DMS153 treated with DMSO at 0.1 percent for 48 hours (cell line): ENCODE results near the gene PBRM1.

ENCODE experiments used
- DNase-seq: peaks from one replicate; lab custom pipeline; 2025; ENCODE audit not compliant: unreplicated experiment; lab: John Stamatoyannopoulos, UW

The PBRM1 gene

DNA sequence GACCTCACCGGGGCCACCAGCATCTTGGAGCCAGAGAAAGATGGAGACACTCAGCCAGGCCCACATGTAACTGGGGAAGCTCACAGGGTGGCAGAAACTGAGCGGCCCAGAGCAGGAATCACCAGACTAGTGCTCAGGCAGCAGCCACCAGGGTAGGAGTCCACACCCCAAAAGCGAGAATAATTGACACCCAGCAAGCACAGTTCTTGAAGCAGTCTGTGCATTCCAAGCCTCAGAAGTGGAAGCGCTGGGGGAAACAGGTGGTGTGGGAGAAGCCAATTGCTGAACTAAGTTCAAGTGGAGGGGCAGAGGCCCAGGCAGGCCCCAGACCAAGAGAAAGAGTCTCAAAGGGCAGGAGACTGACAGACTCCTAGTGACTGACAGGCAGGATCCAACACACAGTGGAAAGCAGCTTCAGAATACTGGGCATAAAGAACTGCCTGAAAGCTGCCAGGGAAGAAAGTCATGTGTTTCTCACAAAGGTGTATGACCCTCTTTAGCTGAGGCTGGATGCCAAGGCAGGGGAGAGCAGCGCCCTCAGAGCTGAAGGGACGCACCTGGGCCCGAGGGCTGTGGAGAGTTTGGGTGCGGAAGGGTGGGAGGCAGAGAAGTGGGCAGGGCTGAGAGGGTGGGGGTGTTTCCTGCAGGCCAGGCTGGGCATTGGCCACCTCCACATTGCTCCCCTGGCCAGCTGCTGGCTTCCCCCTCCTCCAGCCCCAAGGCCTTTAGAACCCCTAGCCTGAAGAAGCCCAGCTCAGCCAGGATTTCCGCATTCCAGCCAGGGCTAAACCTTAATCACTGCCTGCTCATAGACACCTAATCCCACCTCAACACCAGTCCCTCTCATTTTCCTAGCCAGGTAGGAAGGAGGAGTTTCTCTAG, 159.8 kb downstream of the PBRM1 start:
- DNase-seq: no peak

DNA sequence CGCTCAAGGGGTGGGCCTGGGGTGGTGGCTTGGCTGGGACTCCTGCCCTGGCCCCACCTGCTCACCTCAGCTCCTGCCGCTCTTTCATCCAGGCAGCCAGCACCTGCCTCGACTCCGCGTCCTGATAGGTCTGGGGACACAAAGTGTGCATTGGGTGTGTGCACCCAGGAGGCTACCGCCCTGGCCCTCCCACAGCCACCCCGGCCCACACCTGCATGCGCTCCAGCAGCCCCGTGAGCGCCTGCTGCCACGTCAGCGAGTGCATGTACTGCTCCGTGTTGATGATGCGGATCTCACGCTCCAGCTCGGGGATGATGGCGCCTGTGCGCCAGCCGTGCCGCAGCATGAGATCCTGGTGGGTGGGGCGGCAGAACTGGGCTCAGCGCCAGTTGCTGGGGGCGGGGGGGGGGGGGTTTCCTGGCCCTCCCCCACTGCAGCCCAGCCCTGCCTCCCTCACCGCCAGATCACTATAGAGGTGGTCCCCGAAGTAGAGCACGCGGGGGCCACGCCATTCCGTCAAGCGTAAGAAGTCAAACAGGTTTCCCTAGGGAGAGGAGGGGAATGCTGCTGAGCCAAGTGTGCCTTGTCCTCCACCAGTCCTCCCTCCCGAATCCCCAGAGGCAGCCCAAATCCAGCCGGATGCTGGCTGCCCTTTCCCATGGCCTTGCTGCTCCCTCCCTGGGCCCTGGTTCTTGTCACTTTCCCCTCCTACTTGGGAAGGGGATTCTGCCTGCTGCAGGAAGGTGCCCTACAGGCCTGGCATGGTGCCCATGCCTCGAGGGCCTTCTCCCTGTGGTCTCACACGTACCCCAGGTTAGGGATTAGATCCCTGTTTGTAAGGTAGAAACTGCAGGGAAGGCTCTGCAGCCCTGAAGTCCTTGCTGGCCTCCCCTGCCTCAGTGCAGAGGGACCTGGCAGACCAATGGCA, 160.7 kb downstream of the PBRM1 start:
- no peak for DNase-seq

DNA sequence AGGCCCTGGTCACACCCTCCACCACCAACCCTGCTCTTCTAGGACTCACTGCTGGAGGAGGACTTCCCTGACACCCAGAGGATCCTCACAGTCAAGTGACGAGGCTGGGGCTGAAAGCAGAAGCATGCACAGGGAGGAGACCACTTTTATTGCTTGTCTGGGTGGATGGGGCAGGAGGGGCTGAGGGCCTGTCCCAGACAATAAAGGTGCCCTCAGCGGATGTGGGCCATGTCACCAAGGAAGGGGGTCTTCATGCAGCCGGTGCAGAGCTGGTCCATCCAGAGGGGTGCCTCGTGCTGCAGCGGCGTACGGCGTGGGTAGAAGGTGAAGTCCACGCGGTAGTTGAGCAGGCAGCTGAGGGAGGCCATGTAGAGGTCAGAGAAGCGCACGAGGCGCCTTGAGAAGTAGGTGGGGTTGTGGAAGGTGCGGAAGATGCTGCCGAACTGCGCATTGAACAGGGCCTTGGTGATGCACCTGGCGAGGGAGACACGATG, 161.4 kb downstream of the PBRM1 start:
- DNase-seq: no peak

DNA sequence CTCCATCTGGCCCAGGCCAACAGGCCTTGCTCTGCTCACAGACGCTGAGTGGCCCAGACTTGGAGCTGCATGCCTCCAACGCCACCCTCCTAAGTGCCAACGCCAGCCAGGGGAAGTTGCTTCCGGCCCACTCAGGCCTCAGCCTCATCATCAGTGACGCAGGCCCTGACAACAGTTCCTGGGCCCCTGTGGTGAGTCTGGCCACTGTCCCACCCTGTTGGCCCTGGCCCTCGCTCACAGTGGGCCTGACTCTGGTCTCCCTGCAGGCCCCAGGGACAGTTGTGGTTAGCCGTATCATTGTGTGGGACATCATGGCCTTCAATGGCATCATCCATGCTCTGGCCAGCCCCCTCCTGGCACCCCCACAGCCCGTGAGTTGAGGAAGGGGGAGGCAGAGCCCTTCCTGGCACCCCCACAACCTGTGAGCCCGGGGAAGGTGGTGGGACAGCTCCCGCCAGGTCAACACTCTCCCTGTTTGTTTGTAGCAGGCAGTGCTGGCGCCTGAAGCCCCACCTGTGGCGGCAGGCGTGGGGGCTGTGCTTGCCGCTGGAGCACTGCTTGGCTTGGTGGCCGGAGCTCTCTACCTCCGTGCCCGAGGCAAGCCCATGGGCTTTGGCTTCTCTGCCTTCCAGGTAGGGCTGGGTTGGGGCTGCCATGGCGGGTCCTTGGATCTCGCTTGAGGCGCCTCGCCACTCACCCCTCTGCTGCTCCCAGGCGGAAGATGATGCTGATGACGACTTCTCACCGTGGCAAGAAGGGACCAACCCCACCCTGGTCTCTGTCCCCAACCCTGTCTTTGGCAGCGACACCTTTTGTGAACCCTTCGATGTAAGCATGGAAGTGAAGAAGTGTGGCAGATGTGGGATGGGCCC, 162.1 kb downstream of the PBRM1 start:
- no peak for DNase-seq

DNA sequence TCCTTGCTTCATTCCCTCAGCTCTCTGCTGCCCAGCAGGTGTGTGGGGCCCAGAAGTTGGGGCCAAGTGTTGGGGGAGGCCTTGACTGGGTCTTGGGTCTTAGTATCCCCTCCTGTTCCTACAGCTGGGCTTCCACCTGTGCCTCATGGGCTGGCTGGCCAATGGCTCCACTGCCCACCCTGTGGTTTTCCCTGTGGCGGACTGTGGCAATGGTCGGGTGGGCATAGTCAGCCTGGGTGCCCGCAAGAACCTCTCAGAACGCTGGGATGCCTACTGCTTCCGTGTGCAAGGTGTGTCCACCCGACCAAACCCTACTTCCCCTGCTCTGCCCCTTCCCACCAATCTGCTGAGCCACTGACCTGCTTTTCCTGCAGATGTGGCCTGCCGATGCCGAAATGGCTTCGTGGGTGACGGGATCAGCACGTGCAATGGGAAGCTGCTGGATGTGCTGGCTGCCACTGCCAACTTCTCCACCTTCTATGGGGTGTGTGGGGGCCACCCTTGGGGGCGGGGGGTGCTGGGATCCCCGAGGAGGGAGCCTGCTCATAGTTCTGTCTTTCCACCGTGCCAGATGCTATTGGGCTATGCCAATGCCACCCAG, 163.0 kb downstream of the PBRM1 start:
- no peak for DNase-seq

DNA sequence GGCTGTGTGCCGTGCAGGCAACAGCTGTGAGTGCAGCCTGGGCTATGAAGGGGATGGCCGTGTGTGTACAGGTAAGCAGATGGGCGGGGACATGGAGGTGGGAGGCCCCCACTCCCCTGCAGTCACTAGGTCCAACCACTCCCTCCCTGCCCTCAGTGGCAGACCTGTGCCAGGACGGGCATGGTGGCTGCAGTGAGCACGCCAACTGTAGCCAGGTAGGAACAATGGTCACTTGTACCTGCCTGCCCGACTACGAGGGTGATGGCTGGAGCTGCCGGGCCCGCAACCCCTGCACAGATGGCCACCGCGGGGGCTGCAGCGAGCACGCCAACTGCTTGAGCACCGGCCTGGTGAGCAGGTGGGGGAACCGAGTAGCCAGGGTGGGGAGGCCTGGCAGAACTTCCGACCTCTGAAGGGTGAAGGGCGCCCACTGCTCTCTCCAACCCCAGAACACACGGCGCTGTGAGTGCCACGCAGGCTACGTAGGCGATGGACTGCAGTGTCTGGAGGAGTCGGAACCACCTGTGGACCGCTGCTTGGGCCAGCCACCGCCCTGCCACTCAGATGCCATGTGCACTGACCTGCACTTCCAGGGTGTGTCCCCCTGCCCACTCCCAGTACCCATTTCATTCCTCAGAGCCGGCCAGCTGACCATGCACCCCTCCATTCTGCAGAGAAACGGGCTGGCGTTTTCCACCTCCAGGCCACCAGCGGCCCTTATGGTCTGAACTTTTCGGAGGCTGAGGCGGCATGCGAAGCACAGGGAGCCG, 163.6 kb downstream of the PBRM1 start:
- DNase-seq: no peak

DNA sequence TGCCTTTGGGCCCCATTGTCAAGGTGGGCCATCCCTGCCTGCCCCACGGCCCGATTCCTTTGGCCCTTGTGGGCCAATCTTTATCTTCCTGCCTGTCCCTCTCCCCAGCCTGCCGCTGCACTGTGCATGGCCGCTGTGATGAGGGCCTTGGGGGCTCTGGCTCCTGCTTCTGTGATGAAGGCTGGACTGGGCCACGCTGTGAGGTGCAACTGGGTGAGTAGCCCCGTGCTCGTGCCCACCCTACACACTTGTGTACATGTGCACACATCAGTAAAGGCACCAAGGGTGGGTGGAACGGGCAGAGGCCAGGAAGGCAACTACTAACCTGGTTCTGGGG, 164.3 kb downstream of the PBRM1 start:
- no peak for DNase-seq

DNA sequence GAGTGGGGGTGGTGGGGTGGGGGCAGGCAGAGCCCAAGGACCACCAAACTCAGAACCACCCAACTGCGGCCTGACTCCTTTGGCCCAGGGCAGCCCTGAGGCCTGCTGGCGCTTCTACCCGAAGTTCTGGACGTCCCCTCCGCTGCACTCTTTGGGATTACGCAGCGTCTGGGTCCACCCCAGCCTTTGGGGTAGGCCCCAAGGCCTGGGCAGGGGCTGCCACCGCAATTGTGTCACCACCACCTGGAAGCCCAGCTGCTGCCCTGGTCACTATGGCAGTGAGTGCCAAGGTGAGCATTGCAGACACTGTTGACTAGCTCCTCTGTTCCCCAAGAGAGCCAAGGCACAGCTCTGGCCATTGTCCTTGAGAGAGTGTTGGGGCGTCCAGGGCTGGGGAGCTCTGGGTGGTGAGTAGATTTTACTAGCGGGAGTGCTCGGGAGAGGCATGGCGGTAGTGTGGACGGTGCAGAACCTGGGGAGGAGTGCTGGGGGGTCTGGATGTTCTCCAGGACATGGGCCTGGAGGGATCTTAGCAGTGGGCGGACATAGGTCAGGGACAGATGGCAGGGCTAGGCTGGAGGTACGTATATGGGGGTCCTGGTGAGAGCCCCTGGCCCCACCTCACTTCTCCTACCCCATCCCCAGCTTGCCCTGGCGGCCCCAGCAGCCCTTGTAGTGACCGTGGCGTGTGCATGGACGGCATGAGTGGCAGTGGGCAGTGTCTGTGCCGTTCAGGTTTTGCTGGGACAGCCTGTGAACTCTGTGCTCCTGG, 164.8 kb downstream of the PBRM1 start:
- no peak for DNase-seq

DNA sequence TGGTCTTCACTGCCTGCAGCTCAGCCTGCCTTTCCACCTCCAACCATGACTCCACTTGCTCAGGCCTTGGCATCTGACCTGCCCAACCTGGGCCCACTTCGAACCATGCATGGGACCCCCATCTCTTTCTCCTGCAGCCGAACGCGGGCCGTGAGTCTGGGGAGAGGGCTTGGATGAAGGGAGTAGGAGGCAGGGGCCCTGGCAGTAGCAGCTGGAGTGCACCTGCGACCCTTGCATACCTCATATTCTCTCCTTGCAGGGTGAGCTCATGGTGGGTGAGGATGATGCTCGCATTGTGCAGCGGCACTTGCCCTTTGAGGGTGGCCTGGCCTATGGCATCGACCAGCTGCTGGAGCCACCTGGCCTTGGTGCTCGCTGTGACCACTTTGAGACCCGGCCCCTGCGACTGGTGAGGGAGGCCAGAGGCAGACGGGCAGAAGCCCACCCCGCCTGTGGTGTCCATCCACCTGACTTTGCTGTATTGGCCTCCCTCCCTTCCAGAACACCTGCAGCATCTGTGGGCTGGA, 165.5 kb downstream of the PBRM1 start:
- DNase-seq: no peak

DNA sequence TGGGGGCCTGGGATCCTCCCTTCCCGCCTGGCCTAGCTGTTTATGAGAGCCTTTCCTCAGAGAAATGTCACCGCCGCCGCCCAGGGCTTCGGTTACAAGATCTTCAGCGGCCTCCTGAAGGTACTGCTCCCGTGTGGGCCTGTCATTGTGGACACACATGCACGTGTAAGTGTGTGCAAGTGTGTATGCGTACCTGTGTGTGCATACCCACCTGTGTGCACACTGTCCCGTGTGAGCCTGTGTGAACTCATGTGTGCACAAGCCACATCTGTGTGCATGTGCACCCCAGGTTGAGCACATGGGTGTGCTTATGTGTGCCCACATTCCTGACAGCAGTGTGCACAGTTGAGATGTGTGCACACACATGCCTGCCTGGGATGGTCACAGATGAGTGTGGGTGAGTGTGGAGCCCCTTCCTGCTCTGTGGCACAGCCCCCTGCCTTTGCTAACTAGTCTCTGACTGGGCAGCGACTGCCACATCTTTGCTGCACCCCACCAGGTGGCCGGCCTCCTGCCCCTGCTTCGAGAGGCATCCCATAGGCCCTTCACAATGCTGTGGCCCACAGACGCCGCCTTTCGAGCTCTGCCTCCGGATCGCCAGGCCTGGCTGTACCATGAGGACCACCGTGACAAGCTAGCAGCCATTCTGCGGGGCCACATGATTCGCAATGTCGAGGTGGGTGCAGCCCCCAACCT, 166.1 kb downstream of the PBRM1 start:
- no peak for DNase-seq

DNA sequence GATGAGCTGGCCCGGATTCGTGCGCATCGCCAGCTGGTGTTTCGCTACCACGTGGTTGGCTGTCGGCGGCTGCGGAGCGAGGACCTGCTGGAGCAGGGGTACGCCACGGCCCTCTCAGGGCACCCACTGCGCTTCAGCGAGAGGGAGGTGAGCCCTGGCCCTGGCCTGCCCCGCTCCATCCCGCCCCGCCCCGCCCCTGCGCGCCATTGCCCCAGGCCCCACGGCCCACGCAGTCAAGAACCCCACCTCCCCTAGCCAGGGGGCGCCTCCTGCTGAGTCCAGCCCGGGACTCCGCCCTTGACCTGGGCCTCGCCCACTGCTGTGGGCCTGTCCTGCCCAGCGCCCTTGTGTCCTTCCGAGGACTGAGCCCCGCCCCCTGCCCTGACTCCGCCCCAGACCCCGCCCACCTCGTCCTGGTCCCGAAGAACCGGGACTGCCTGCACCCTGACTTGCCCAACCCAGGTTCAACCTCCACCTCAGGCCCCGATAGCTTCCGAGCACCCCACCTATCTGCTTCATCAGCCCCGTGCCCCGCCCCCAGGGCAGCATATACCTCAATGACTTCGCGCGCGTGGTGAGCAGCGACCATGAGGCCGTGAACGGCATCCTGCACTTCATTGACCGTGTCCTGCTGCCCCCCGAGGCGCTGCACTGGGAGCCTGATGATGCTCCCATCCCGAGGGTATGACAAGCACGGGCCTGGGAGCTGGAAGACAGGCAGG, 166.8 kb downstream of the PBRM1 start:
- DNase-seq: no peak

DNA sequence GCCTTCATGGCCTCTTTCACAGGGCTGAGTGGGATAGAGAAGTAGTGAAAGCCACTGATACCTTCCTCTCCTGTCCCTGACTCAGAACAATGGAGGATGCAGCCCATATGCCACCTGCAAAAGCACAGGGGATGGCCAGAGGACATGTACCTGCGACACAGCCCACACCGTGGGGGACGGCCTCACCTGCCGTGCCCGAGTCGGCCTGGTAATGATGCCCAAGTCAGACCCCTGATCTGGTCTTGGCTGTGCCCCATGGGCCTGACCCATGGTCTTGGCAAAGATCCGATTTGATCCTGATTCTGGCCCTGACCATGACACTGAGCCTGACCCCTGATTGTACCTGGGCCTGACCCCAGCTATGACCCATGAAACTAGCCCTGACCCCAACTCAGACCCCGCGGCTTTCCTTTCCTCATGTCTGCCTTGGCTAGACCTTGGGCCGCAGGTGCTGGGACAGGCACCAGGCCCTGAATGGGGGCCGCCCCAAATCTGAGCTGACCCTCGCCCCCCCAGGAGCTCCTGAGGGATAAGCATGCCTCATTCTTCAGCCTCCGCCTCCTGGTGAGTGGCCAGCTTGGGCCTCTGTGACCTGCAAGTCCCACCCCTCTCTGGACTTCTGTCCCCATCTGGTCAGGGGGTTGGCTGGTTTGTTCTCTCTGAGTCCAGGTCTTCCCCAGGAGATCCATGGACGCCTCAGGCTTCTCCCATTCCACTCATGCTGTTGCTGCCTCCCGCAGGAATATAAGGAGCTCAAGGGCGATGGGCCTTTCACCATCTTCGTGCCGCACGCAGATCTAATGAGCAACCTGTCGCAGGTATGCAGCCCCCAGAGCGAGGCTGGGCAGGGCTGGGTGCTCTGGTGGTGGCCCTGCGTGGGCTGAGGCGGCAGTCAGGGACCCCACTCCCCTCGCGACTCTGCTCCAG, 167.7 kb downstream of the PBRM1 start:
- DNase-seq: no peak

DNA sequence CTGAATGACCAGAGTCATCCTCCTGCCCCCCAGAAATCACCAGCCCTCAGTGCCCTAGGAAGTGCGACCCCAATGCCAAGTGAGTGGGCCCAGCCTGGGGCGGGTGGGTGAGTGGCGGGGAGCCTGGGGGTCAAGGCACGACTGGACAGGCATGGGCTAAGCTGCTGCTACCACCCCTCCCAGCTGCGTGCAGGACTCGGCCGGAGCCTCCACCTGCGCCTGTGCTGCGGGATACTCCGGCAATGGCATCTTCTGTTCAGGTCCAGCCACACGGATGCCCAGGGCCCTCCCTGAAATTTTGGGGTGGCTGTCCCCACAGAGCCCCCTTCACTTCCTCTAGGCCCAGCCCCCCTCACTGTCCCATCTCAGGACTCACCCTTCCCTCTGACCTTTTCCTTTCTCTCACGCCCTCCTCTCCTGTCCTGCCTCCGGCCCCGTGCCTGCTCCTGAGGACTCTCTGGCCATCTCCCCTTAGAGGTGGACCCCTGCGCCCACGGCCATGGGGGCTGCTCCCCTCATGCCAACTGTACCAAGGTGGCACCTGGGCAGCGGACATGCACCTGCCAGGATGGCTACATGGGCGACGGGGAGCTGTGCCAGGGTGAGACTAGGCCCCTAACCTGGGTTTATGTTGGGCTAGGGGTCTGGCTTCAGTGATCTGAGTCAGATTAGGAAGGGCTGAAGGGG, 169.1 kb downstream of the PBRM1 start:
- DNase-seq: no peak

DNA sequence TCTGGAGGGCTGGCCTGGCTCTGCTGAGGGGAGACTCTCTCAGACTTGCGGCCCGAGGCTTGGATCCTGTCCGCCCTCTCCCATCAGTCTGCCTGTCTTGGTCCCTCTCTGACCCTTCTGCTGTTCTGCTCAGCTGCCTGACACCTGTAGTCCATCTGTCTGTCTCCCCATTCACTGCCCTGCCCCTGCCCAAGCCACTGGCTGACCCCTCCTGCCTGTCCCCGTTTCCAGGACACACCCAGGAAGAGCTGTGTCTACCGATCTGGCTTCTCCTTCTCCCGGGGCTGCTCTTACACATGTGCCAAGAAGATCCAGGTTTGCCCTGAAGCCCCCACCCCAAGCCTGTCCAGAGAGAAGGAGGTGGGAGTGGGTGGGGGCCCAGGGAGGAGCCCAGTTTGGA, 170.5 kb downstream of the PBRM1 start:
- DNase-seq: no peak

DNA sequence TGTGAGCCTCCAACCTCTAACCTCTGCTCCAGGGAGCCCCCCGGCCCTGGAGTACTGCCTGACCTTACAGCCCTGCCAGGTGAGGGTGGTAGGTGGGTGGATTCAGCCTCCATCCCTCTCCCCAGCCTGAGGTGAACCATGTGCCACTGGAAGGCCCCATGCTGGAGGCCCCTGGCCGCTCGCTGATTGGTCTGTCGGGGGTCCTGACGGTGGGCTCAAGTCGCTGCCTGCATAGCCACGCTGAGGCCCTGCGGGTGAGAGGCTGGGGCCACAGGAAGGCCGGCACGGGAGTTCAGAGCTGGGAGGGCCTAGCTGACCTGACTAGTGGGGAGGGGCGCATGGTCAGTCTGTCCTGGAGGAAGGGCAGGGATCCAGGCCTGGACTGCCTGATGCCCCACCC, 171.1 kb downstream of the PBRM1 start:
- DNase-seq: no peak

DNA sequence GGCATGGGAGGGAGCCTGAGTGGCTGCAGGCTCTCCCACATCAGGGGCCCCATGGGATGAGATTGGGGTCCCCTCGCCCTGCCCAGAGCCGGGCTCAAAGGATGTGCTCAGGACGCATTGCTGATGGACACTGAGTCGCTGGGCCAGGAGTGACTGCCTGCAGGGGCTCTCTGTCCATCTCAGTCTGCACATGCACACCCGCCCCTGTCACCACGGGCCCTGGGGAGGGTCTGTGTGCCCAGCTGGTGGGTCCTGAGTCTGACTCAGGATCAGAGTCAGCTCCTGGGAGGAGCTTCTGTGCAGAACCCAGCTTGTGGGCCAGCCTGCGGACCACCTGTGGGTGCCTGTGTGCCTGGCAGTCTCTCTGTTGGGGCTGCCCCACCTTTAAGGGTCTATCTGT, 172.4 kb downstream of the PBRM1 start:
- no peak for DNase-seq
